HUES64 (cell line): Measurements from ENCODE around the gene C4B.
"Not testable (repeated sequence)": the region's sequence is repeated elsewhere in the genome, so short reads cannot be mapped to it uniquely, and the experiment has no call there.

Experiments used
- H3K27ac ChIP-seq: 2 replicates; pipeline ENCODE4 v1.7.0; 2013; ENCODE audit warnings: low read depth, low read length, inconsistent platforms
- H3K27me3 ChIP-seq: 2 replicates; pipeline ENCODE4 v1.6.1; 2013; ENCODE audit warnings: mild to moderate bottlenecking, low read length; ENCODE audit not compliant: insufficient read depth
- H3K36me3 ChIP-seq: 2 replicates; pipeline ENCODE4 v1.6.1; 2013; ENCODE audit warnings: mild to moderate bottlenecking, low read length; ENCODE audit not compliant: insufficient read depth
- H3K4me1 ChIP-seq: 2 replicates; pipeline ENCODE4 v1.6.1; 2013; ENCODE audit warnings: mild to moderate bottlenecking, low read length, moderate library complexity; ENCODE audit not compliant: insufficient read depth
- H3K4me3 ChIP-seq: 2 replicates; pipeline ENCODE4 v1.5.1; 2013; ENCODE audit warnings: mild to moderate bottlenecking, low read length, moderate library complexity
- H3K9ac ChIP-seq: 2 replicates; pipeline ENCODE4 v1.6.1; 2013; ENCODE audit warnings: mild to moderate bottlenecking, low read depth, low read length
- H3K9me3 ChIP-seq: 2 replicates; pipeline ENCODE4 v1.6.1; 2013; ENCODE audit warnings: low read depth, low read length; ENCODE audit not compliant: insufficient read depth
- WGBS: fragments of 150-250, 120-280 bp; methylation state at CpG from one replicate; pipeline ENCODE4 v1.1.7; 2013; ENCODE audit warnings: missing lambda C conversion rate; 5-methylcytosine and 5-hydroxymethylcytosine counted together

Gene C4B

GRCh38 chr6:32039321-32040274 lies 25.0 kb downstream of the C4B start:
- not testable (repeated sequence) for H3K27ac ChIP-seq, H3K36me3 ChIP-seq, H3K4me3 ChIP-seq, H3K4me1 ChIP-seq, H3K27me3 ChIP-seq, H3K9ac ChIP-seq, H3K9me3 ChIP-seq
- 90% methylated on average over 21 of the region's 24 CpGs for WGBS

GRCh38 chr6:32040299-32041049 lies 25.9 kb downstream of the C4B start:
- not testable (repeated sequence) for H3K9me3 ChIP-seq, H3K27ac ChIP-seq, H3K9ac ChIP-seq, H3K27me3 ChIP-seq, H3K4me1 ChIP-seq, H3K36me3 ChIP-seq, H3K4me3 ChIP-seq
- 95% methylated on average over 11 of the region's 43 CpGs for WGBS

- not testable (repeated sequence) for H3K4me1 ChIP-seq, H3K27me3 ChIP-seq, H3K27ac ChIP-seq, H3K9ac ChIP-seq, H3K36me3 ChIP-seq, H3K4me3 ChIP-seq, H3K9me3 ChIP-seq
- WGBS: no CpG with 5 or more reads among the region's 13 CpGs
Measured at GRCh38 chr6:32041050-32041321, 26.4 kb downstream of the C4B start.

- H3K4me3 ChIP-seq, H3K27me3 ChIP-seq, H3K9me3 ChIP-seq, H3K4me1 ChIP-seq, H3K9ac ChIP-seq, H3K36me3 ChIP-seq, H3K27ac ChIP-seq: not testable (repeated sequence)
- WGBS: 90% methylated on average over 3 of the region's 10 CpGs
Measured at GRCh38 chr6:32041385-32041784, 26.8 kb downstream of the C4B start.

- not testable (repeated sequence) for H3K4me1 ChIP-seq, H3K9ac ChIP-seq, H3K4me3 ChIP-seq, H3K36me3 ChIP-seq, H3K27ac ChIP-seq, H3K9me3 ChIP-seq, H3K27me3 ChIP-seq
- 95% methylated on average over 12 of the region's 15 CpGs for WGBS
Measured at GRCh38 chr6:32042276-32042675, 27.7 kb downstream of the C4B start.

GRCh38 chr6:32043589-32044380 lies 29.2 kb downstream of the C4B start:
- not testable (repeated sequence) for H3K9ac ChIP-seq, H3K27me3 ChIP-seq, H3K36me3 ChIP-seq, H3K4me1 ChIP-seq, H3K27ac ChIP-seq, H3K9me3 ChIP-seq, H3K4me3 ChIP-seq
- WGBS: 91% methylated on average over 14 of the region's 31 CpGs

- H3K4me1 ChIP-seq, H3K27ac ChIP-seq, H3K27me3 ChIP-seq, H3K9me3 ChIP-seq, H3K9ac ChIP-seq, H3K4me3 ChIP-seq, H3K36me3 ChIP-seq: not testable (repeated sequence)
- WGBS: 92% methylated on average over 8 of the region's 18 CpGs
Measured at GRCh38 chr6:32044916-32045315, 30.3 kb downstream of the C4B start.

- Histone ChIP-seq H3K4me1 (no peaks in the 10 kb centered on the region), H3K27ac (no peak overlapping the region), H3K36me3 (no peaks in the 10 kb centered on the region), H3K9ac (no peak overlapping the region), H3K9me3 (no peaks in the 10 kb centered on the region), H3K27me3 (no peaks in the 10 kb centered on the region), H3K4me3 (no peak overlapping the region)
- WGBS: 90% methylated on average over 22 of the region's 22 CpGs
Measured at GRCh38 chr6:32045811-32046449, 31.3 kb downstream of the C4B start.

- no peak overlapping the region for H3K9ac ChIP-seq
- no peak overlapping the region for H3K27ac ChIP-seq
- 78% methylated on average over 14 of the region's 14 CpGs for WGBS
- no peaks in the 10 kb centered on the region for H3K27me3 ChIP-seq
- no peaks in the 10 kb centered on the region for H3K9me3 ChIP-seq
- H3K4me3 ChIP-seq: no peak overlapping the region
- no peaks in the 10 kb centered on the region for H3K4me1 ChIP-seq
- no peaks in the 10 kb centered on the region for H3K36me3 ChIP-seq
Measured at GRCh38 chr6:32046450-32047083, 32.0 kb downstream of the C4B start.

GRCh38 chr6:32047084-32047478 lies 32.5 kb downstream of the C4B start:
- Histone ChIP-seq H3K36me3 (no peaks in the 10 kb centered on the region), H3K27ac (no peak overlapping the region), H3K9ac (no peak overlapping the region), H3K4me1 (no peaks in the 10 kb centered on the region), H3K27me3 (no peaks in the 10 kb centered on the region), H3K4me3 (no peak overlapping the region), H3K9me3 (no peaks in the 10 kb centered on the region)
- 71% methylated on average over 10 of the region's 11 CpGs for WGBS

- H3K9ac ChIP-seq: no peak overlapping the region
- H3K4me3 ChIP-seq: no peak overlapping the region
- H3K27ac ChIP-seq: no peak overlapping the region
- H3K27me3 ChIP-seq: no peaks in the 10 kb centered on the region
- 88% methylated on average over 6 of the region's 6 CpGs for WGBS
- H3K36me3 ChIP-seq: no peaks in the 10 kb centered on the region
- H3K9me3 ChIP-seq: no peaks in the 10 kb centered on the region
- no peaks in the 10 kb centered on the region for H3K4me1 ChIP-seq
Measured at GRCh38 chr6:32047539-32047854, 32.9 kb downstream of the C4B start.
